Gastrocnemius medialis (tissue), 4 donors: Measurements from ENCODE around the gene ARPIN. TPM values are rescaled to one million over a fixed set of nuclear protein-coding genes. Genes with fewer than 3 reads are reported as not detected.
"Not testable (repeated sequence)": the region's sequence is repeated elsewhere in the genome, so short reads cannot be mapped to it uniquely, and the experiment has no call there.

Experiments used
- ATAC-seq, 2 donors: fragments of 150-250 bp; one replicate each; pipeline ENCODE4 v1.9.1; 2016
- DNase-seq, 2 donors: peaks; one replicate each; pipeline ENCODE4 v3.0.0-alpha.2; 2019
- H3K27ac ChIP-seq, 4 donors: fragments of 200-600 bp; sonication (generic); 1 replicate in 1 of 4; 2 replicates in 3 of 4; pipeline ENCODE4 v1.5.1; 2016 to 2018; ENCODE audit warnings: mild to moderate bottlenecking in 2 of 4, moderate library complexity in 1 of 4
- H3K27me3 ChIP-seq, 3 donors: fragments of 200-600 bp; sonication (generic) in 2 of 3; 1 replicate in 1 of 3; 2 replicates in 2 of 3; pipeline versions ENCODE4 v1.5.1 to v1.6.0; 2016 to 2019; ENCODE audit warnings: mild to moderate bottlenecking in 1 of 3, moderate library complexity in 1 of 3
- H3K36me3 ChIP-seq, 2 donors: fragments of 200-600 bp; sonication (generic) in 1 of 2; one replicate each; pipeline ENCODE4 v1.5.1; 2017 to 2018
- H3K4me1 ChIP-seq, 2 donors: fragments of 200-600 bp; sonication (generic) in 1 of 2; one replicate each; pipeline ENCODE4 v1.5.1; 2016 to 2017; ENCODE audit warnings: mild to moderate bottlenecking in 2 of 2
- H3K4me3 ChIP-seq, 4 donors: fragments of 200-600 bp; sonication (generic) in 3 of 4; 1 replicate in 1 of 4; 2 replicates in 3 of 4; pipeline ENCODE4 v1.5.1; 2016 to 2019; ENCODE audit warnings: mild to moderate bottlenecking in 2 of 4
- H3K9me3 ChIP-seq, 3 donors: fragments of 200-600 bp; sonication (generic) in 2 of 3; 1 replicate in 1 of 3; 2 replicates in 2 of 3; pipeline ENCODE4 v1.5.1; 2016 to 2019
- CTCF ChIP-seq, 5 experiments: fragments of 450-650 bp in 3 of 5; fragments of 200-600 bp in 2 of 5; sonication (generic) in 2 of 5; IDR thresholded peaks in 4 of 5; conservative IDR thresholded peaks in 1 of 5; 1 replicate in 4 of 5; 2 replicates in 1 of 5; pipeline ENCODE4 v1.5.1; 2016 to 2019; ENCODE audit warnings: antibody characterized with exemption in 5 of 5, mild to moderate bottlenecking in 3 of 5, moderate library complexity in 3 of 5
- POLR2A ChIP-seq, 2 donors: fragments of 450-650 bp; IDR thresholded peaks; one replicate each; pipeline ENCODE4 v1.6.1; 2017; ENCODE audit warnings: antibody characterized with exemption in 2 of 2, mild to moderate bottlenecking in 2 of 2, moderate library complexity in 2 of 2
- in situ Hi-C, 4 donors: fragments of 200-750 bp; cut with MboI; loops; one replicate each; pipeline versions ENCODE4 v1.15.0 to v1.8.0; 2017; ENCODE audit warnings: low sequenced_read_pairs in 4 of 4
- intact Hi-C: fragments of 100-400 bp; cut with DNase I; formaldehyde crosslinking; loops from one replicate; pipeline ENCODE4 v1.15.1; 2023; ENCODE audit warnings: low total_unique reads
- total RNA-seq, 4 donors: library from RNA; depleted of rRNA; stranded (reverse); fragments of >200 nt; gene quantifications; one replicate each; pipeline versions ENCODE4 v1.1.0 to v1.2.3, GENCODE V29; 2016

The ARPIN gene
- total RNA-seq, 4 donors from 2014 or later = 4.8 to 10.9 (median 6.0) TPM

- intact Hi-C loops (no loop called here), in situ Hi-C loops (no loop called here)
- ATAC-seq (no peak), DNase-seq (no peak)
- Histone ChIP-seq H3K27ac (peak overlapping the region; percentile 67 to 81 (median 75)), H3K4me1 (peaks cover 0 to 8% of the 10 kb centered on the region in 2 donors), H3K4me3 (no peak overlapping the region), H3K27me3 (no peaks in the 10 kb centered on the region), H3K9me3 (no peaks in the 10 kb centered on the region), H3K36me3 (peaks cover 0 to 71% of the 10 kb centered on the region in 2 donors)
- TF ChIP-seq POLR2A (IDR thresholded peaks at IDR 0.05) (no peak), CTCF (IDR thresholded peaks at IDR 0.05 in 4 of 5, conservative IDR thresholded peaks at IDR 0.05 in 1 of 5) (no peak)
These were observed 27.1 kb downstream of the ARPIN start for GRCh38 chr15:89885611-89886010.

GRCh38 chr15:89885179-89885578 lies 27.6 kb downstream of the ARPIN start:
- H3K27me3 ChIP-seq, H3K4me1 ChIP-seq, H3K4me3 ChIP-seq, H3K9me3 ChIP-seq, in situ Hi-C loops, intact Hi-C loops: not testable (repeated sequence)
- Histone ChIP-seq H3K36me3 (peaks cover 0 to 75% of the 10 kb centered on the region in 2 donors), H3K27ac (peak overlapping the region; percentile 67 to 81 (median 75))
- ATAC-seq = peak; percentile 76 to 86
- TF ChIP-seq POLR2A (IDR thresholded peaks at IDR 0.05) = peak in 1 of 2 donors; percentile 14
- DNase-seq = peak; percentile 45 to 71

- Histone ChIP-seq H3K4me3 (no peak overlapping the region), H3K9me3 (no peaks in the 10 kb centered on the region), H3K27me3 (no peaks in the 10 kb centered on the region), H3K27ac (peak overlapping the region in 1 of 4 donors; percentile 11), H3K36me3 (peaks cover 0 to 82% of the 10 kb centered on the region in 2 donors), H3K4me1 (peaks cover 0 to 8% of the 10 kb centered on the region in 2 donors)
- DNase-seq (no peak), ATAC-seq (no peak)
- intact Hi-C loops (no loop called here), in situ Hi-C loops (no loop called here)
- TF ChIP-seq CTCF (IDR thresholded peaks at IDR 0.05 in 4 of 5, conservative IDR thresholded peaks at IDR 0.05 in 1 of 5) (no peak), POLR2A (IDR thresholded peaks at IDR 0.05) (no peak)
These were observed 29.2 kb downstream of the ARPIN start for GRCh38 chr15:89883518-89883917.

GRCh38 chr15:89880727-89881126 lies 32.0 kb downstream of the ARPIN start:
- no peaks in the 10 kb centered on the region for H3K27me3 ChIP-seq
- H3K4me3 ChIP-seq = no peak overlapping the region
- peak overlapping the region in 1 of 4 donors; percentile 2 for H3K27ac ChIP-seq
- intact Hi-C loops (no loop called here), in situ Hi-C loops (no loop called here)
- no peaks in the 10 kb centered on the region for H3K9me3 ChIP-seq
- DNase-seq = no peak
- peaks cover 0 to 74% of the 10 kb centered on the region in 2 donors for H3K36me3 ChIP-seq
- TF ChIP-seq POLR2A (IDR thresholded peaks at IDR 0.05) (no peak), CTCF (IDR thresholded peaks at IDR 0.05 in 4 of 5, conservative IDR thresholded peaks at IDR 0.05 in 1 of 5) (no peak)
- ATAC-seq = no peak
- peaks cover 0 to 8% of the 10 kb centered on the region in 2 donors for H3K4me1 ChIP-seq

- H3K36me3 ChIP-seq = peaks cover 0 to 60% of the 10 kb centered on the region in 2 donors
- no peaks in the 10 kb centered on the region for H3K9me3 ChIP-seq
- no peak overlapping the region for H3K27ac ChIP-seq
- no peak for TF ChIP-seq CTCF (IDR thresholded peaks at IDR 0.05 in 4 of 5, conservative IDR thresholded peaks at IDR 0.05 in 1 of 5)
- no peak for TF ChIP-seq POLR2A (IDR thresholded peaks at IDR 0.05)
- H3K27me3 ChIP-seq = no peaks in the 10 kb centered on the region
- no peak for DNase-seq
- in situ Hi-C loops = loop anchor here in 2 of 4 donors (5.0 kb wide), 2 partner anchors 116 to 121 kb away; no protein-coding TSS in a partner anchor
- H3K4me1 ChIP-seq = peaks cover 0 to 3% of the 10 kb centered on the region in 2 donors
- no peak for ATAC-seq
- H3K4me3 ChIP-seq = no peak overlapping the region
- intact Hi-C loops = no loop called here
These were observed 34.4 kb downstream of the ARPIN start for GRCh38 chr15:89878323-89878722.
